Gastroesophageal sphincter (tissue), 3 donors: Measurements from ENCODE around the gene NR3C2.

Experiments used
- EP300 ChIP-seq: sonication (generic); formaldehyde crosslinking; IDR thresholded peaks from one replicate; pipeline ENCODE4 v1.6.1; 2017; ENCODE audit warnings: antibody characterized with exemption, mild to moderate bottlenecking
- POLR2A ChIP-seq, 2 donors: fragments of 450-650 bp; IDR thresholded peaks; one replicate each; pipeline ENCODE4 v1.6.1; 2017; ENCODE audit warnings: antibody characterized with exemption in 2 of 2, mild to moderate bottlenecking in 2 of 2, moderate library complexity in 1 of 2
- POLR2AphosphoS5 ChIP-seq: sonication (generic); formaldehyde crosslinking; IDR thresholded peaks from one replicate; pipeline ENCODE4 v1.6.1; 2017; ENCODE audit warnings: antibody characterized with exemption
- TF ChIP-seq, protein P1 (sequence below), 4 experiments: fragments of 200-600 bp in 2 of 4; fragments of 450-650 bp in 2 of 4; sonication (generic) in 1 of 4; IDR thresholded peaks; one replicate each; pipeline ENCODE4 v1.5.1; 2017 to 2019; ENCODE audit warnings: antibody characterized with exemption in 4 of 4, mild to moderate bottlenecking in 2 of 4, moderate library complexity in 2 of 4

DNA sequence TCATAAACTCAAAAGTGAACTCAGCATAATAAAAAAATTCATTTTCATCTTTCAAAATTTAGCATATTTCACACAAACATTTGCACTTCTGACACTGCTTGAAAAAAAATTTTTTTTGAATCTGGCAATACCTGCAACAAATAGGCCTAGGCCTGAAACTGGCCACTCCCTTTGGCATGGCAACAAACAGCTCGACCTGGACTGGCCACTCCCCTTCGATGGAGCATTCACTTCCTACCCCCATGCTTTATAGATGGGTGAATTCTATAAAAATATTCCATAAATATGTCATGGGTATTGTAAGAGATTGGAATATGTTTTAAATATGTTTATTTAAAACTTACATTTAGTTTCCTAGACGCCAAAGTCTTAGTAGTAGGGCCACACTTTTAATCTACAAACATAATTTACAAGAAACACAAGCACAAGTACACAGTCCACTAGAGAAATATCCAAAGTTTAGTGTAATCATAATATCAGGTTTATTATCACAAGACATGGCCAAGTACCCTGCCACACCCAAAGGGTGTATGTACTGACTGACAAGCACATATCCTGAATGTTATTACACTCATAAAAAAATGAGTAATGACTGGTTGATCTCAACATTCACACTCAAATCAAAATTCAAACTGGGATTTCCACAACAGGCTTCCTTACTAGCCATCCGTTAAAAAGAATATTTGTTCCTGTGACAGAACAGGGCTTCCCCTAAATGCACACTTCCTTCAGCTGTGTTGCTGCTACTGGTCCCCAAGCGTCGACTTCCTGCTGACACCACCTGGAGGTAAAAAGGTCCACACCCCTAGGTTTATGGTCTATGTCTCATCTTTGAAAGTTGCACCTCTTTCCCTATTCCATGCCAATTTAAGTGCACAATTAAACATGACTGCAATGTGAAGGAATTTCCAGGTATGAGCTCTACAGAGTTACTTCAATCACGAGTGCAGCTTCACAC, 271.5 kb downstream of the NR3C2 start:
- TF ChIP-seq POLR2AphosphoS5: no peak
- TF ChIP-seq, protein P1, sequence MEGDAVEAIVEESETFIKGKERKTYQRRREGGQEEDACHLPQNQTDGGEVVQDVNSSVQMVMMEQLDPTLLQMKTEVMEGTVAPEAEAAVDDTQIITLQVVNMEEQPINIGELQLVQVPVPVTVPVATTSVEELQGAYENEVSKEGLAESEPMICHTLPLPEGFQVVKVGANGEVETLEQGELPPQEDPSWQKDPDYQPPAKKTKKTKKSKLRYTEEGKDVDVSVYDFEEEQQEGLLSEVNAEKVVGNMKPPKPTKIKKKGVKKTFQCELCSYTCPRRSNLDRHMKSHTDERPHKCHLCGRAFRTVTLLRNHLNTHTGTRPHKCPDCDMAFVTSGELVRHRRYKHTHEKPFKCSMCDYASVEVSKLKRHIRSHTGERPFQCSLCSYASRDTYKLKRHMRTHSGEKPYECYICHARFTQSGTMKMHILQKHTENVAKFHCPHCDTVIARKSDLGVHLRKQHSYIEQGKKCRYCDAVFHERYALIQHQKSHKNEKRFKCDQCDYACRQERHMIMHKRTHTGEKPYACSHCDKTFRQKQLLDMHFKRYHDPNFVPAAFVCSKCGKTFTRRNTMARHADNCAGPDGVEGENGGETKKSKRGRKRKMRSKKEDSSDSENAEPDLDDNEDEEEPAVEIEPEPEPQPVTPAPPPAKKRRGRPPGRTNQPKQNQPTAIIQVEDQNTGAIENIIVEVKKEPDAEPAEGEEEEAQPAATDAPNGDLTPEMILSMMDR (IDR thresholded peaks at IDR 0.05): no peak
- no peak for TF ChIP-seq EP300
- no peak for TF ChIP-seq POLR2A (IDR thresholded peaks at IDR 0.05)
